Nephron progenitor cell (in vitro differentiated cells): ENCODE results near the gene MYO3A.
"Not testable (repeated sequence)": the region's sequence is repeated elsewhere in the genome, so short reads cannot be mapped to it uniquely, and the experiment has no call there.

ENCODE experiments used
- DNase-seq: peaks from one replicate; pipeline ENCODE4 v3.0.0; 2021
- H3K27ac Mint-ChIP-seq: 2 replicates; pipeline ENCODE4 v1.8.0; 2021; ENCODE audit warnings: mild to moderate bottlenecking, moderate library complexity, mixed read lengths
- H3K27me3 Mint-ChIP-seq: 2 replicates; pipeline ENCODE4 v1.8.0; 2021; ENCODE audit warnings: mild to moderate bottlenecking, low read depth, mixed read lengths; ENCODE audit not compliant: poor library complexity
- H3K36me3 Mint-ChIP-seq: 2 replicates; pipeline ENCODE4 v1.8.0; 2021; ENCODE audit warnings: low read depth, mixed read lengths
- H3K4me1 Mint-ChIP-seq: 2 replicates; pipeline ENCODE4 v1.8.0; 2021; ENCODE audit warnings: mixed read lengths
- H3K4me3 Mint-ChIP-seq: 2 replicates; pipeline ENCODE4 v1.8.0; 2021; ENCODE audit warnings: mild to moderate bottlenecking, moderate library complexity, mixed read lengths
- H3K9me3 Mint-ChIP-seq: 2 replicates; pipeline ENCODE4 v1.8.0; 2021; ENCODE audit warnings: mild to moderate bottlenecking, moderate library complexity, mixed read lengths
- CTCF ChIP-seq: fragments of 200-600 bp; sonication (generic); IDR thresholded peaks from 2 replicates; pipeline ENCODE4 v1.5.0; 2021; ENCODE audit warnings: antibody characterized with exemption

The MYO3A gene

GRCh38 chr10:26067680-26068079 is 133.7 kb downstream of the MYO3A start:
- no peaks in the 10 kb centered on the region for H3K9me3 Mint-ChIP-seq
- no peak overlapping the region for H3K4me3 Mint-ChIP-seq
- TF ChIP-seq CTCF = no peak
- H3K4me1 Mint-ChIP-seq = no peaks in the 10 kb centered on the region
- H3K36me3 Mint-ChIP-seq = no peaks in the 10 kb centered on the region
- no peak for DNase-seq
- H3K27ac Mint-ChIP-seq = no peak overlapping the region
- H3K27me3 Mint-ChIP-seq = no peaks in the 10 kb centered on the region

GRCh38 chr10:26080971-26081370 is 146.9 kb downstream of the MYO3A start:
- not testable (repeated sequence) for H3K27me3 Mint-ChIP-seq, H3K27ac Mint-ChIP-seq, DNase-seq, H3K36me3 Mint-ChIP-seq, H3K4me1 Mint-ChIP-seq, H3K4me3 Mint-ChIP-seq
- peaks cover 13% of the 10 kb centered on the region for H3K9me3 Mint-ChIP-seq

- no peaks in the 10 kb centered on the region for H3K4me1 Mint-ChIP-seq
- peaks cover 13% of the 10 kb centered on the region for H3K9me3 Mint-ChIP-seq
- no peak overlapping the region for H3K4me3 Mint-ChIP-seq
- H3K27ac Mint-ChIP-seq = no peak overlapping the region
- peaks cover 3% of the 10 kb centered on the region for H3K27me3 Mint-ChIP-seq
- no peaks in the 10 kb centered on the region for H3K36me3 Mint-ChIP-seq
- no peak for TF ChIP-seq CTCF
- no peak for DNase-seq
Measured at GRCh38 chr10:26081459-26081858, 147.4 kb downstream of the MYO3A start.

GRCh38 chr10:26085549-26085948 is 151.5 kb downstream of the MYO3A start:
- TF ChIP-seq CTCF = no peak
- Mint-ChIP-seq H3K9me3 (peaks cover 4% of the 10 kb centered on the region), H3K27me3 (no peaks in the 10 kb centered on the region), H3K4me1 (no peaks in the 10 kb centered on the region), H3K36me3 (no peaks in the 10 kb centered on the region), H3K27ac (no peak overlapping the region), H3K4me3 (no peak overlapping the region)
- no peak for DNase-seq

- Mint-ChIP-seq H3K27ac (no peak overlapping the region), H3K4me1 (no peaks in the 10 kb centered on the region), H3K36me3 (no peaks in the 10 kb centered on the region), H3K4me3 (no peak overlapping the region), H3K9me3 (no peaks in the 10 kb centered on the region), H3K27me3 (no peaks in the 10 kb centered on the region)
- DNase-seq = no peak
- no peak for TF ChIP-seq CTCF
Measured at GRCh38 chr10:26087666-26088065, 153.6 kb downstream of the MYO3A start.

- DNase-seq = no peak
- no peaks in the 10 kb centered on the region for H3K4me1 Mint-ChIP-seq
- no peak for TF ChIP-seq CTCF
- H3K27ac Mint-ChIP-seq = no peak overlapping the region
- H3K27me3 Mint-ChIP-seq = no peaks in the 10 kb centered on the region
- no peak overlapping the region for H3K4me3 Mint-ChIP-seq
- H3K36me3 Mint-ChIP-seq = no peaks in the 10 kb centered on the region
- no peaks in the 10 kb centered on the region for H3K9me3 Mint-ChIP-seq
Measured at GRCh38 chr10:26090026-26090425, 156.0 kb downstream of the MYO3A start.
